Measurements from ENCODE around the gene ATXN10. TPM values are rescaled to one million over a fixed set of nuclear protein-coding genes. Genes with fewer than 3 reads are reported as not detected.

The ATXN10 gene
- total and polyA plus RNA-seq, 3 donors from 2014 or later = 171 to 204 (median 176) TPM

- Histone ChIP-seq H3K27ac (no peak overlapping the region), H3K36me3 (ENCODE audit: low read depth, missing control alignments) (no peaks in the 10 kb centered on the region), H3K4me1 (peaks cover 20% of the 10 kb centered on the region), H3K4me3 (no peak overlapping the region), H3K27me3 (no peaks in the 10 kb centered on the region), H3K9me3 (no peaks in the 10 kb centered on the region)
- no peak for DNase-seq
- WGBS, 2 donors = 90 to 98% methylated on average over 4 of the region's 4 CpGs
- intact Hi-C loops (cut with DNase I; ENCODE audit: low total_unique reads) = no loop called here
- TF ChIP-seq POLR2A (IDR thresholded peaks at IDR 0.05) = no peak
- TF ChIP-seq, protein P1, sequence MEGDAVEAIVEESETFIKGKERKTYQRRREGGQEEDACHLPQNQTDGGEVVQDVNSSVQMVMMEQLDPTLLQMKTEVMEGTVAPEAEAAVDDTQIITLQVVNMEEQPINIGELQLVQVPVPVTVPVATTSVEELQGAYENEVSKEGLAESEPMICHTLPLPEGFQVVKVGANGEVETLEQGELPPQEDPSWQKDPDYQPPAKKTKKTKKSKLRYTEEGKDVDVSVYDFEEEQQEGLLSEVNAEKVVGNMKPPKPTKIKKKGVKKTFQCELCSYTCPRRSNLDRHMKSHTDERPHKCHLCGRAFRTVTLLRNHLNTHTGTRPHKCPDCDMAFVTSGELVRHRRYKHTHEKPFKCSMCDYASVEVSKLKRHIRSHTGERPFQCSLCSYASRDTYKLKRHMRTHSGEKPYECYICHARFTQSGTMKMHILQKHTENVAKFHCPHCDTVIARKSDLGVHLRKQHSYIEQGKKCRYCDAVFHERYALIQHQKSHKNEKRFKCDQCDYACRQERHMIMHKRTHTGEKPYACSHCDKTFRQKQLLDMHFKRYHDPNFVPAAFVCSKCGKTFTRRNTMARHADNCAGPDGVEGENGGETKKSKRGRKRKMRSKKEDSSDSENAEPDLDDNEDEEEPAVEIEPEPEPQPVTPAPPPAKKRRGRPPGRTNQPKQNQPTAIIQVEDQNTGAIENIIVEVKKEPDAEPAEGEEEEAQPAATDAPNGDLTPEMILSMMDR (IDR thresholded peaks at IDR 0.05) = no peak
Measured at GRCh38 chr22:45676024-45676423, 4.4 kb downstream of the ATXN10 start.

- Histone ChIP-seq H3K9me3 (no peaks in the 10 kb centered on the region), H3K27ac (no peak overlapping the region), H3K4me1 (peaks cover 17% of the 10 kb centered on the region), H3K36me3 (ENCODE audit: low read depth, missing control alignments) (no peaks in the 10 kb centered on the region), H3K27me3 (no peaks in the 10 kb centered on the region), H3K4me3 (no peak overlapping the region)
- DNase-seq = no peak
- intact Hi-C loops (cut with DNase I; ENCODE audit: low total_unique reads) = no loop called here
- 93 to 97% methylated on average over 1 of the region's 1 CpG for WGBS, 2 donors
- no peak for TF ChIP-seq POLR2A (IDR thresholded peaks at IDR 0.05)
- TF ChIP-seq, protein P1 (IDR thresholded peaks at IDR 0.05) = no peak
Measured at GRCh38 chr22:45677063-45677462, 5.4 kb downstream of the ATXN10 start.

DNA sequence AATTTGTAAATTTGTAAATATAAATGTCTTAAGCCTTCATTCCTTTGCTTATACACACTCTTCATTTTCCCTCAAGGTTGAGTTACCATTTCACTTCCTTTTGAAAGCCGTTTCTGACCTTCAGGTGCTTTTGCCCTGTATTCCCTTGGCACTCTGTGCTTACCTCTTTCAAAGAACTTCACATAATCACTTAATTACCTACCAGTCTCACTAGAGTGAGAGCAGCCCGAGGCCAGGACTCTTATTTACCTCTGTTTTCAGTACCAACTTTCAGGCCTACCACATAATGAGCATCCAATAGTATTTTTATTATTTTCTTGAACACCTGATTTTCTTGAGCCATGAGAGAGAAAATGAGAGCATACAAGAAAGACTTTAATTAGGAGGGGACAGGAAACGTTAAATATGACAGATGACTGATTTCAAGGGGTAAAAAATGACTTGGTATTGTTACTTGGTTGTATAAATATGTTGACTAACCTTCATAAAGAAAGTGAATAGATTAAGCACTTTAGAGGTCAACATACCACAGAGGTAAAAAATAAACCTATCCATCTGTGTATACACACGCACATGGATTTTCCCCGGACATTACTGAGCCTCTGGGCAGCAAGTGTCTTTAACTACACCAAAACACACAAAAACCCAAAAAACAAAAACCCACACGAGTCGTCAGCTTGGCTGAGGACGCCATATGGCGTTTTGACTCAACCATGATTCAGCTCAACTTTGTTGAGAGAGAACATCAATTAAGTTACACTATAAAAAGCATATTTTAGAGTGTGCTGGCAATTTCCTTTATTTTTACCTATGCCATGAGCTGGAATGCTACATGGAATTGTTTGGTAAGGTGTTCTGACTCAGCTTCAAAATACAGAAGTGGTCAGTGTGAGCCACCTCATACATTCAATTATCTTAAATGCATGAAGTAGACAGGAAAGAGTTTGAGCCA is 7.6 kb downstream of the ATXN10 start:
- no peak overlapping the region for H3K4me3 ChIP-seq
- H3K9me3 ChIP-seq = no peaks in the 10 kb centered on the region
- no peak overlapping the region for H3K27ac ChIP-seq
- H3K36me3 ChIP-seq (ENCODE audit: low read depth, missing control alignments) = no peaks in the 10 kb centered on the region
- peaks cover 11% of the 10 kb centered on the region for H3K4me1 ChIP-seq
- intact Hi-C loops (cut with DNase I; ENCODE audit: low total_unique reads) = no loop called here
- TF ChIP-seq, protein P1 (IDR thresholded peaks at IDR 0.05) = no peak
- TF ChIP-seq POLR2A (IDR thresholded peaks at IDR 0.05) = no peak
- no peak for DNase-seq
- H3K27me3 ChIP-seq = no peaks in the 10 kb centered on the region
- WGBS, 2 donors = 92% methylated on average over 9 of the region's 9 CpGs

GRCh38 chr22:45680932-45681700 is 9.5 kb downstream of the ATXN10 start:
- Histone ChIP-seq H3K4me1 (peaks cover 12% of the 10 kb centered on the region), H3K27ac (no peak overlapping the region)
- no peak for DNase-seq

More at GRCh38 chr22:45680932-45681700, 9.5 kb downstream of the ATXN10 start:
- Histone ChIP-seq H3K4me3 (no peak overlapping the region), H3K36me3 (ENCODE audit: low read depth, missing control alignments) (no peaks in the 10 kb centered on the region), H3K9me3 (no peaks in the 10 kb centered on the region), H3K27me3 (no peaks in the 10 kb centered on the region)
- no peak for TF ChIP-seq POLR2A (IDR thresholded peaks at IDR 0.05)
- TF ChIP-seq, protein P1 (IDR thresholded peaks at IDR 0.05) = no peak
- intact Hi-C loops (cut with DNase I; ENCODE audit: low total_unique reads) = no loop called here
- WGBS, 2 donors = 69 to 79% methylated on average over 5 of the region's 5 CpGs
